SU-DHL-6 (cell line): ENCODE measurements around the gene TP63.

Experiments used
- H2AFZ ChIP-seq: fragments of 200-600 bp; sonication (generic); 2 replicates; pipeline ENCODE4 v1.6.1; 2014; ENCODE audit warnings: low read depth, mild to moderate bottlenecking, moderate library complexity, mixed read lengths, antibody characterized with exemption, low read length; ENCODE audit not compliant: severe bottlenecking
- H3F3A ChIP-seq: fragments of 200-600 bp; shearing (Covaris generic); 2 replicates; pipeline ENCODE4 v1.6.0; 2016; ENCODE audit warnings: antibody characterized with exemption, mild to moderate bottlenecking; ENCODE audit not compliant: insufficient read depth
- H3K27ac ChIP-seq: fragments of 200-600 bp; sonication (generic); 2 replicates; pipeline ENCODE4 v1.5.1; 2016; ENCODE audit warnings: low read depth, mild to moderate bottlenecking, low read length, moderate library complexity, mixed read lengths
- H3K27me3 ChIP-seq: fragments of 200-600 bp; sonication (generic), shearing (Covaris generic); 2 replicates; pipeline ENCODE4 v1.6.0; 2014; ENCODE audit warnings: mild to moderate bottlenecking, low read length
- H3K36me3 ChIP-seq: fragments of 200-600 bp; sonication (generic); 2 replicates; pipeline ENCODE4 v1.6.1; 2014; ENCODE audit warnings: mild to moderate bottlenecking, low read length, mixed read lengths
- H3K4me2 ChIP-seq: fragments of 300-600, 200-600 bp; shearing (Covaris generic), sonication (generic); 2 replicates; pipeline ENCODE4 v1.6.0; 2014; ENCODE audit warnings: low read length, low read depth, mild to moderate bottlenecking; ENCODE audit not compliant: poor library complexity, severe bottlenecking
- H3K4me3 ChIP-seq: fragments of 200-600 bp; sonication (generic); 2 replicates; pipeline ENCODE4 v1.5.1; 2014; ENCODE audit warnings: antibody characterized with exemption, low read length, mild to moderate bottlenecking, mixed read lengths; ENCODE audit not compliant: insufficient read depth, poor library complexity, severe bottlenecking
- H3K79me2 ChIP-seq: fragments of 200-600 bp; sonication (generic); 2 replicates; pipeline ENCODE4 v1.6.1; 2014; ENCODE audit warnings: mild to moderate bottlenecking, low read length, moderate library complexity; ENCODE audit not compliant: insufficient read depth
- H3K9ac ChIP-seq: fragments of 200-600 bp; sonication (generic); 2 replicates; pipeline ENCODE4 v1.7.0; 2014; ENCODE audit warnings: mild to moderate bottlenecking, low read length
- H3K9me2 ChIP-seq: fragments of 200-600 bp; sonication (generic); replicated peaks from 2 replicates; pipeline ENCODE4 v1.6.1; 2014; ENCODE audit warnings: low read length; ENCODE audit not compliant: insufficient read depth
- H3K9me3 ChIP-seq: fragments of 200-600 bp; sonication (generic); 2 replicates; pipeline ENCODE4 v1.6.1; 2014; ENCODE audit warnings: low read length, mixed read lengths; ENCODE audit not compliant: insufficient read depth
- H4K20me1 ChIP-seq: fragments of 200-600 bp; sonication (generic); 2 replicates; pipeline ENCODE4 v1.6.1; 2014; ENCODE audit warnings: low read depth, mild to moderate bottlenecking, antibody characterized with exemption, low read length, moderate library complexity, mixed read lengths
- EZH2phosphoT487 ChIP-seq: fragments of 200-600 bp; sonication (generic), shearing (Covaris generic); conservative IDR thresholded peaks from 2 replicates; pipeline ENCODE4 v1.6.1; 2018; ENCODE audit warnings: mild to moderate bottlenecking, antibody characterized with exemption, low read length, moderate library complexity, mixed read lengths
- TF ChIP-seq, protein P1 (sequence below): fragments of 200-600 bp; sonication (generic); IDR thresholded peaks from one replicate; pipeline ENCODE4 v1.5.1; 2017; ENCODE audit warnings: antibody characterized with exemption, mild to moderate bottlenecking, low read length, moderate library complexity; ENCODE audit not compliant: insufficient read depth, poor library complexity, severe bottlenecking

The TP63 gene

DNA sequence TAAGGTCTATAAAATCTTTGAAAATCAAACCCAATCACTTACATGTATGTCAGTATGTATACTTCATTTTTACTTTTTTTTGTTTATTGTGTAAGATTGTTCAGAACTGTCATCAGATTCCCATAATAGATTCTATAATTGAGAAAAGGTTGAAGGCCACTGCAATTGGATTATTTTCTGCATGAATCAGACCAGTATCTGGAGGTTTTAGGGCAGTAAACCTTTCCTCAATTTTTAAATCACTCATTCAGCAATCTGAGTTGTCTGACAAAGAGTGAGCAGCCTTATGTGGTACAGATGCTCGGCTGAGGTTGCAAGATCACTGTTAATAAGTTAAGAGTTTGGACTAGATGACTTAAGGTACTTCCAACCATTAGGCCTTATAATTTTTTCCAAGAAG is 96.0 kb downstream of the TP63 start:
- no peak overlapping the region for H3K27ac ChIP-seq
- no peaks in the 10 kb centered on the region for H3K9me2 ChIP-seq

DNA sequence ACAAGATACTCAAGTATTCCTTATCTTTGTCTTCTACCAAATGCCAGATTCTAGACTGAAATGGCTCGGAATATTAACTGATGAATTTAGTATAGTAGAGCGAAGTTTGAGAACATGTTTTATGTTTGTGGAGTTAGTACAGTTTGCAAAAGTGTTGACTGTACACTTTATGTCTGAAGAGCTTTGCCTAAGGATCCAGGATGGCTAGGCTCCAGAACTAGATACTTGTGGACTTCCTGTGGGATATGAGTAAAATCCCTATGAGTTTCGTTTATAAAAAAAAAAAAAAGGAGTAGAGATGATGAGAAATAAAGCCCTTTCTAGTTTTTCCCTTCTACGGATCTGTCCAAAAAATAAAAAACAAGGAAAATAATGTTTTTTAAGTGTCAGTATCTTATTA is 96.7 kb downstream of the TP63 start:
- no peaks in the 10 kb centered on the region for H3F3A ChIP-seq
- H3K9ac ChIP-seq: no peak overlapping the region
- H3K36me3 ChIP-seq: no peaks in the 10 kb centered on the region
- no peaks in the 10 kb centered on the region for H4K20me1 ChIP-seq
- no peaks in the 10 kb centered on the region for H3K27me3 ChIP-seq
- no peak overlapping the region for H3K4me3 ChIP-seq
- TF ChIP-seq, protein P1, sequence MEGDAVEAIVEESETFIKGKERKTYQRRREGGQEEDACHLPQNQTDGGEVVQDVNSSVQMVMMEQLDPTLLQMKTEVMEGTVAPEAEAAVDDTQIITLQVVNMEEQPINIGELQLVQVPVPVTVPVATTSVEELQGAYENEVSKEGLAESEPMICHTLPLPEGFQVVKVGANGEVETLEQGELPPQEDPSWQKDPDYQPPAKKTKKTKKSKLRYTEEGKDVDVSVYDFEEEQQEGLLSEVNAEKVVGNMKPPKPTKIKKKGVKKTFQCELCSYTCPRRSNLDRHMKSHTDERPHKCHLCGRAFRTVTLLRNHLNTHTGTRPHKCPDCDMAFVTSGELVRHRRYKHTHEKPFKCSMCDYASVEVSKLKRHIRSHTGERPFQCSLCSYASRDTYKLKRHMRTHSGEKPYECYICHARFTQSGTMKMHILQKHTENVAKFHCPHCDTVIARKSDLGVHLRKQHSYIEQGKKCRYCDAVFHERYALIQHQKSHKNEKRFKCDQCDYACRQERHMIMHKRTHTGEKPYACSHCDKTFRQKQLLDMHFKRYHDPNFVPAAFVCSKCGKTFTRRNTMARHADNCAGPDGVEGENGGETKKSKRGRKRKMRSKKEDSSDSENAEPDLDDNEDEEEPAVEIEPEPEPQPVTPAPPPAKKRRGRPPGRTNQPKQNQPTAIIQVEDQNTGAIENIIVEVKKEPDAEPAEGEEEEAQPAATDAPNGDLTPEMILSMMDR: no peak
- TF ChIP-seq EZH2phosphoT487: no peak
- H3K79me2 ChIP-seq: no peaks in the 10 kb centered on the region
- no peaks in the 10 kb centered on the region for H3K9me2 ChIP-seq
- no peak overlapping the region for H3K27ac ChIP-seq
- H3K9me3 ChIP-seq: no peaks in the 10 kb centered on the region
- no peak overlapping the region for H2AFZ ChIP-seq
- no peak overlapping the region for H3K4me2 ChIP-seq

More for the DNA sequence above, 96.0 kb downstream of the TP63 start:
- no peak overlapping the region for H3K4me2 ChIP-seq
- H3K27me3 ChIP-seq: no peaks in the 10 kb centered on the region
- H4K20me1 ChIP-seq: no peaks in the 10 kb centered on the region
- TF ChIP-seq, protein P1: no peak
- TF ChIP-seq EZH2phosphoT487: no peak
- no peak overlapping the region for H3K9ac ChIP-seq
- H2AFZ ChIP-seq: no peak overlapping the region
- H3K79me2 ChIP-seq: no peaks in the 10 kb centered on the region
- H3F3A ChIP-seq: no peaks in the 10 kb centered on the region
- H3K36me3 ChIP-seq: no peaks in the 10 kb centered on the region
- no peaks in the 10 kb centered on the region for H3K9me3 ChIP-seq
- no peak overlapping the region for H3K4me3 ChIP-seq

DNA sequence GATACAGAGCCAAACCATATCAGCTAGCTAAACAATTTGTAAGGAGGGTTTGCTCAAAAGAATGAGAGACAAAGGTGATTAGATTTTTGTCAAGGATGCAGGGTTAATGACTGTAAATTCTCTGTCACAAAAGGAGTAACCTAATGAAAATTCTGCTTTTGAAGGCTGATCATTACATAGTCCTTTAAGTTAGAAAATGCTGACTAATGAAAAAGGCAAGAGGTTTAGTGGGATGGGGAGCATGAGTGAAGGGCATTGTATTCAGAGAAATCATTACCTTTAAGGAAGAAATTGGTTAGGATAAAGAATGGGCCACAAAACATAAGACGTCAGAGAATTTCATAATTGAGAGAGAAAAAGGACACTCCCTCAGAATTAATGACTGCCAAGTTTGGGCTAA is 97.7 kb downstream of the TP63 start:
- H3K9ac ChIP-seq: no peak overlapping the region
- no peaks in the 10 kb centered on the region for H3K27me3 ChIP-seq
- no peaks in the 10 kb centered on the region for H3F3A ChIP-seq
- TF ChIP-seq, protein P1: no peak
- no peak for TF ChIP-seq EZH2phosphoT487
- no peaks in the 10 kb centered on the region for H3K79me2 ChIP-seq
- no peaks in the 10 kb centered on the region for H3K36me3 ChIP-seq
- H3K4me2 ChIP-seq: no peak overlapping the region
- no peak overlapping the region for H3K27ac ChIP-seq
- no peak overlapping the region for H3K4me3 ChIP-seq
- H3K9me3 ChIP-seq: no peaks in the 10 kb centered on the region
- H4K20me1 ChIP-seq: no peaks in the 10 kb centered on the region
- H3K9me2 ChIP-seq: no peaks in the 10 kb centered on the region
- H2AFZ ChIP-seq: no peak overlapping the region
